Neural crest cell (in vitro differentiated cells): ENCODE measurements around the gene MRPL49. TPM values are rescaled to one million over a fixed set of nuclear protein-coding genes. Genes with fewer than 3 reads are reported as not detected.

Experiments used
- DNase-seq: peaks from one replicate; pipeline ENCODE4 v3.0.0; 2021; ENCODE audit warnings: low read depth, mixed read lengths, low spot score
- H3K27ac Mint-ChIP-seq: one replicate; pipeline ENCODE4 v1.8.0; 2021; ENCODE audit warnings: mild to moderate bottlenecking, mixed read lengths; ENCODE audit not compliant: unreplicated experiment
- H3K27me3 Mint-ChIP-seq: 2 replicates; pipeline ENCODE4 v1.8.0; 2021; ENCODE audit warnings: low read depth, mild to moderate bottlenecking, mixed read lengths
- H3K36me3 Mint-ChIP-seq: 2 replicates; pipeline ENCODE4 v1.8.0; 2021; ENCODE audit warnings: low read depth, mild to moderate bottlenecking, mixed read lengths
- H3K4me1 Mint-ChIP-seq: 2 replicates; pipeline ENCODE4 v1.8.0; 2021; ENCODE audit warnings: mixed read lengths
- H3K4me3 Mint-ChIP-seq: one replicate; pipeline ENCODE4 v1.8.0; 2021; ENCODE audit warnings: mild to moderate bottlenecking, mixed read lengths
- H3K9me3 Mint-ChIP-seq: 2 replicates; pipeline ENCODE4 v1.8.0; 2021; ENCODE audit warnings: mixed read lengths
- CTCF ChIP-seq: fragments of 200-600 bp; sonication (generic); conservative IDR thresholded peaks from 2 replicates; pipeline ENCODE4 v1.5.0; 2021; ENCODE audit warnings: antibody characterized with exemption, mild to moderate bottlenecking
- long read RNA-seq: library from polyadenylated mRNA; unstranded; transcript quantifications from one replicate; pipeline ENCODE4 v2.0.0, GENCODE V29; 2020
- total RNA-seq: library from RNA; stranded (reverse); gene quantifications from 2 replicates; pipeline ENCODE4 v1.2.1, GENCODE V29; 2021

The MRPL49 gene
- total RNA-seq: 50.3 and 59.3 TPM in 2 replicates
- long read RNA-seq, transcript MRPL49-201 (4 exons, 2,019 nt): major isoform, 113 of 123 reads
- long read RNA-seq, partial matches to known transcripts: 4 of 123 reads
- long read RNA-seq, other reads (novel, unspliced or antisense): 1 of 123 reads

GRCh38 chr11:65121865-65122696, at the start of gene MRPL49, which contains the start of gene FAU:
Gene MRPL49, plus strand, starts transcription at chr11:65122321. Its CDS starts 26 bp downstream, at chr11:65122347.
Gene FAU, minus strand, starts transcription at chr11:65122134. Its CDS starts 321 bp downstream, at chr11:65121813.
- H3K9me3 Mint-ChIP-seq: no peaks in the 10 kb centered on the region
- peak within 1 kb of the TSS; percentile 100 for H3K4me3 Mint-ChIP-seq
- TF ChIP-seq CTCF: no peak
- H3K36me3 Mint-ChIP-seq: peaks cover 19% of the 10 kb centered on the region
- DNase-seq: peak; percentile 94
- H3K4me1 Mint-ChIP-seq: peaks cover 46% of the 10 kb centered on the region
- peak within 1 kb of the TSS; percentile 99 for H3K27ac Mint-ChIP-seq
- peaks cover 6% of the 10 kb centered on the region for H3K27me3 Mint-ChIP-seq

GRCh38 chr11:65072631-65072966, 49.5 kb upstream of the MRPL49 start:
- Mint-ChIP-seq H3K27ac (peak overlapping the region; percentile 86), H3K4me3 (no peak overlapping the region), H3K9me3 (no peaks in the 10 kb centered on the region), H3K4me1 (no peaks in the 10 kb centered on the region), H3K36me3 (peaks cover 8% of the 10 kb centered on the region), H3K27me3 (no peaks in the 10 kb centered on the region)
- no peak for DNase-seq
- no peak for TF ChIP-seq CTCF

- no peak for TF ChIP-seq CTCF
- no peak for DNase-seq
- H3K4me1 Mint-ChIP-seq: peaks cover 12% of the 10 kb centered on the region
- no peak overlapping the region for H3K4me3 Mint-ChIP-seq
- H3K27ac Mint-ChIP-seq: no peak overlapping the region
- no peaks in the 10 kb centered on the region for H3K27me3 Mint-ChIP-seq
- no peaks in the 10 kb centered on the region for H3K9me3 Mint-ChIP-seq
- H3K36me3 Mint-ChIP-seq: peaks cover 14% of the 10 kb centered on the region
Observed at GRCh38 chr11:65077451-65077850, 44.7 kb upstream of the MRPL49 start.

GRCh38 chr11:65078151-65078550, 44.0 kb upstream of the MRPL49 start:
- Mint-ChIP-seq H3K4me1 (peaks cover 19% of the 10 kb centered on the region), H3K4me3 (peak overlapping the region; percentile 77), H3K27ac (no peak overlapping the region), H3K27me3 (no peaks in the 10 kb centered on the region), H3K36me3 (peaks cover 14% of the 10 kb centered on the region), H3K9me3 (no peaks in the 10 kb centered on the region)
- DNase-seq: peak; percentile 46
- TF ChIP-seq CTCF: peak; percentile 67

- Mint-ChIP-seq H3K4me3 (peak overlapping the region; percentile 77), H3K27ac (no peak overlapping the region), H3K27me3 (no peaks in the 10 kb centered on the region), H3K36me3 (peaks cover 14% of the 10 kb centered on the region), H3K4me1 (peaks cover 24% of the 10 kb centered on the region), H3K9me3 (no peaks in the 10 kb centered on the region)
- DNase-seq: no peak
- no peak for TF ChIP-seq CTCF
Observed at GRCh38 chr11:65078786-65079342, 43.3 kb upstream of the MRPL49 start.
